ENCODE data around the gene KLHDC3.
"Not testable (repeated sequence)": the region's sequence is repeated elsewhere in the genome, so short reads cannot be mapped to it uniquely, and the experiment has no call there.

The KLHDC3 gene

GRCh38 chr6:42987533-42988451 is 26.3 kb upstream of the KLHDC3 start:
- no peak overlapping the region for H3K4me3 ChIP-seq (replicated peaks in 1 of 2; ENCODE audit: low read depth in 2 of 2, low read length in 2 of 2)
- DNase-seq (ENCODE audit: low read depth in 2 of 2), result peak in 1 of 2 donors; percentile 21
- TF ChIP-seq, protein P1, sequence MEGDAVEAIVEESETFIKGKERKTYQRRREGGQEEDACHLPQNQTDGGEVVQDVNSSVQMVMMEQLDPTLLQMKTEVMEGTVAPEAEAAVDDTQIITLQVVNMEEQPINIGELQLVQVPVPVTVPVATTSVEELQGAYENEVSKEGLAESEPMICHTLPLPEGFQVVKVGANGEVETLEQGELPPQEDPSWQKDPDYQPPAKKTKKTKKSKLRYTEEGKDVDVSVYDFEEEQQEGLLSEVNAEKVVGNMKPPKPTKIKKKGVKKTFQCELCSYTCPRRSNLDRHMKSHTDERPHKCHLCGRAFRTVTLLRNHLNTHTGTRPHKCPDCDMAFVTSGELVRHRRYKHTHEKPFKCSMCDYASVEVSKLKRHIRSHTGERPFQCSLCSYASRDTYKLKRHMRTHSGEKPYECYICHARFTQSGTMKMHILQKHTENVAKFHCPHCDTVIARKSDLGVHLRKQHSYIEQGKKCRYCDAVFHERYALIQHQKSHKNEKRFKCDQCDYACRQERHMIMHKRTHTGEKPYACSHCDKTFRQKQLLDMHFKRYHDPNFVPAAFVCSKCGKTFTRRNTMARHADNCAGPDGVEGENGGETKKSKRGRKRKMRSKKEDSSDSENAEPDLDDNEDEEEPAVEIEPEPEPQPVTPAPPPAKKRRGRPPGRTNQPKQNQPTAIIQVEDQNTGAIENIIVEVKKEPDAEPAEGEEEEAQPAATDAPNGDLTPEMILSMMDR (IDR thresholded peaks at IDR 0.05; ENCODE audit: low read depth, low read length), result no peak

GRCh38 chr6:42988486-42989020 is 25.5 kb upstream of the KLHDC3 start:
- TF ChIP-seq, protein P1 (IDR thresholded peaks at IDR 0.05; ENCODE audit: low read depth, low read length), result no peak
- peak; percentile 63 to 67 for DNase-seq (ENCODE audit: low read depth in 2 of 2)

DNA sequence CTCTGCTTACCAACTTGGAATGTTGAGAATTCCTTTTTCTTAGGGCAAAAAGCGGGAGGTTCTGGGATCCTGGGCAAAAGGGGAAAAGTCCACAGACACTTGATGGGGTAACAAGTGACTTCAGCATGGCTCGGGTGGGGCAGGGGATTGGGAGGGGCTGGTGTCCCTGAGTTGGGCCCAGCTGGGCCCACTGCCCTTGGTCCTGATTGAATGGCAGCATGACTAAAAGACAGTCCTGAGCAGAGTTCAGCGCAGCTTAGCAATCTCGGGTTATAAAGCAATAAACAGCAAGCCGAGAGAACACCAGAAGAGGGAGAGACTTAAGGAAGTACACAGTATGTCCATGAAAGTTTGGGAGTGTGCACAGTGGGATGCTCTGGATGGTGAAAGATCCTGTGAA is 24.1 kb upstream of the KLHDC3 start:
- DNase-seq (ENCODE audit: low read depth in 2 of 2), result no peak
- H3K4me3 ChIP-seq (replicated peaks in 1 of 2; ENCODE audit: low read depth in 2 of 2, low read length in 2 of 2), result no peak overlapping the region
- TF ChIP-seq, protein P1 (IDR thresholded peaks at IDR 0.05; ENCODE audit: low read depth, low read length), result no peak

More at GRCh38 chr6:42988486-42989020, 25.5 kb upstream of the KLHDC3 start:
- no peak overlapping the region for H3K4me3 ChIP-seq (replicated peaks in 1 of 2; ENCODE audit: low read depth in 2 of 2, low read length in 2 of 2)

DNA sequence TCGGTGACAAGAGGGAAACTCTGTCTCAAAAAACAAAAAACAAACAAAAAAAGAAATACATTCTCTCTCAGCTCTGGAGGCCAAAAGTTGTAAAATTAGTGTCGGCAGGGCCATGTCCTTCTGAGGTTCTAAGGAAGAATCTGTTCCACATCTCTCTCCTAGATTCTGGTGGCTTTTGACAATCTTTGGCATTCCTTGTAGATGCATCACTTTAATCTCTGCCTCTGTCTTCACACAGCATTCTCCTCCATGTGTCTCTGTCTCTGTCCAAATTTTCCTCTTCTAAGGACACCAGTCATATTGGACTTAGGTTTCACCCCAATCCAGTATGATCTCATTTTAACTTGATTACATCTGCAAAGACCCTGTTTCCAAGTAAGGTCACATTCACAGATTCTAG is 20.6 kb upstream of the KLHDC3 start:
- DNase-seq (ENCODE audit: low read depth in 2 of 2), result no peak
- TF ChIP-seq, protein P1 (IDR thresholded peaks at IDR 0.05; ENCODE audit: low read depth, low read length), result no peak
- no peak overlapping the region for H3K4me3 ChIP-seq (replicated peaks in 1 of 2; ENCODE audit: low read depth in 2 of 2, low read length in 2 of 2)

- no peak for DNase-seq (ENCODE audit: low read depth in 2 of 2)
- TF ChIP-seq, protein P1 (IDR thresholded peaks at IDR 0.05; ENCODE audit: low read depth, low read length), result peak; percentile 6
- no peak overlapping the region for H3K4me3 ChIP-seq (replicated peaks in 1 of 2; ENCODE audit: low read depth in 2 of 2, low read length in 2 of 2)
Measured at GRCh38 chr6:42996513-42996912, 17.5 kb upstream of the KLHDC3 start.

GRCh38 chr6:42998205-42998604 is 15.8 kb upstream of the KLHDC3 start:
- DNase-seq (ENCODE audit: low read depth in 2 of 2); H3K4me3 ChIP-seq (replicated peaks in 1 of 2; ENCODE audit: low read depth in 2 of 2, low read length in 2 of 2): not testable (repeated sequence)

GRCh38 chr6:43001843-43002242 is 12.2 kb upstream of the KLHDC3 start:
- TF ChIP-seq, protein P1 (IDR thresholded peaks at IDR 0.05; ENCODE audit: low read depth, low read length), result no peak
- no peak for DNase-seq (ENCODE audit: low read depth in 2 of 2)
- H3K4me3 ChIP-seq (replicated peaks in 1 of 2; ENCODE audit: low read depth in 2 of 2, low read length in 2 of 2), result no peak overlapping the region

Data from cardiac fibroblast (primary cell).